GM18505 (cell line): ENCODE results near the gene OR4D1.
"Not testable (repeated sequence)": the region's sequence is repeated elsewhere in the genome, so short reads cannot be mapped to it uniquely, and the experiment has no call there.

Experiments
- ATAC-seq: cut with Tn5 transposase; IDR thresholded peaks from one replicate; pipeline ENCODE4 v1.9.1; 2021; ENCODE audit not compliant: unreplicated experiment
- POLR2A ChIP-seq: IDR thresholded peaks from 4 replicates; pipeline ENCODE4 v1.6.1; 2011; ENCODE audit warnings: borderline replicate concordance; ENCODE audit not compliant: insufficient read depth, insufficient read length; ENCODE audit errors: extremely low read depth

OR4D1 gene

DNA sequence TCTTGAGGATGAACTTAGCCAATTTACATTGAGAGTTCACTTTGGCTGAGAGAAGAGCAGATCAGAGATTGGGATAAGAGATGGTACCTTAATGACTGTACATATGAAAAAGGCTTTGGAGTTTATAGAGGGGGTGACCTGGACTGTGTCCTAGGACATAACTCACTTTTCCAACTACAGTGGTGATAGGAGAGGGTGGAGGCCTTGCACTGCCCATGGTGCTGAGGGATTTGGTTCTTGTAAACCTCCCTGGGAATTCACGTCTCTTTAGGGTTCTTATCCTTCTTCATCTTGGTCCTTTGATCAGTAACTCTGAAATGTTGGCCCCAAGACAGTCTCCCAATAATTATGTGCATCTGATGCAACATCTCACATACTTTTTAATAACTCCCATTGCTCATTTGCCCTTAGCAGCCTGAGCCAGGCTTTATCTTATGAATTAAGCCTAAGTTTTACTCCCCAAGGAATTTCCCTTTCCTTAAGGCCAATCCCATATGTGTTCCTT, at the start of gene OR4D1:
OR4D1 (plus strand) TSS at position 455 of the 505 bp plus-strand sequence. CDS start 6,770 bp downstream, outside the sequence.
- no peak for TF ChIP-seq POLR2A
- no peak for ATAC-seq

DNA sequence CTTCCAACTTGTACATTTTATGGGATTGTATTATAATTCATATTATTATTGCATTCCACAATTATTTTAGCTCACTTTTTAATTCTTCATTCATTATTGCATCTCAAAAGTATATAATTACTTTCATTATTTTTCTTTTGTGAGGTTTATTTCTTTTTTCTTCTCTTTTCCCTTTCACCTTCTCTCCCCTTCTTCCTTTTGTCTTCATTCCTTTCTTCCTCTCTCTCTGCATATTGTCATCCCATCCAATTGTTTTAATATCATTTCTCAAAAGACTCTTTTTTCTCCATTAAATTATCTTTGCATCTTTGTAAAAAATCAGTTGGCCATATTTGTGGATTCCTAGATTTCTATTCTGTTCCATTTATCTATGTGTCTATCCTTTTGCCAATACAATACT, 47.7 kb upstream of the OR4D1 start:
- no peak for TF ChIP-seq POLR2A

DNA sequence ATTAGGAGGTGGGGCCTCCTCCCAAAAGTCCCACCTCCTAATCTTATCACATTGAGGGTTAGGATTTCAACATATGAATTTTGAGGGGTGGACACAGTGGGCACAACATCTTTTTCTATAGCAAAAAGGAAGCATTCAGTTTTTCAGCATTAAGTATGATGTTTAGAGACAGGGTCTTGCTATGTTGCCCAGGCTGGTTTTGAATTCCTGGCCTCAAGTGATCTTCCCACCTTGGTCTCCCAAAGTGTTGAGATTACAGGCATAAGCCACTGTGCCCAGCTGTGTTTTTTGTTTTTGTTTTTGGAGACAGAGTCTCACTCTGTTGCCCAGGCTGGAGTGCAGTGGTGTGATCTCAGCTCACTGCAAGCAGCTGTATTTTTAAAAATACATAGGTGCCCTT, 46.3 kb upstream of the OR4D1 start:
- not testable (repeated sequence) for ATAC-seq

More for the DNA sequence above, 47.7 kb upstream of the OR4D1 start:
- no peak for ATAC-seq

DNA sequence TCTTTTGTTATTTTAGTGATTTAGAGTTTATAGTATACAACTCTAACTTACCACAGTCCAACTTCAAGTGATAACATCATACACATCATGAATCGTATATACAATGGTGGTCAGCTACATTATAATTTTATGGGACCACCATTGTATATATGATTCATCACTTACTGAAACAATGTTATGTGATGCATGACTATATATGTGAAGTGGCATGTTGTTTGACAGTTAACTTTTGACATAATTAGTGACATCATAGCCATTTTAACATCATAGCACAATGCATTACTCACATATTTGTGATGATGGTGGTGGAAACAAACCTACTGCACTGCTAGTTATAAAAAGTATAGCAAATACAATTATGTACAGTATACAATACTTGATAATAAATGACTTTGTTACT, 43.1 kb upstream of the OR4D1 start:
- TF ChIP-seq POLR2A: no peak
- no peak for ATAC-seq

DNA sequence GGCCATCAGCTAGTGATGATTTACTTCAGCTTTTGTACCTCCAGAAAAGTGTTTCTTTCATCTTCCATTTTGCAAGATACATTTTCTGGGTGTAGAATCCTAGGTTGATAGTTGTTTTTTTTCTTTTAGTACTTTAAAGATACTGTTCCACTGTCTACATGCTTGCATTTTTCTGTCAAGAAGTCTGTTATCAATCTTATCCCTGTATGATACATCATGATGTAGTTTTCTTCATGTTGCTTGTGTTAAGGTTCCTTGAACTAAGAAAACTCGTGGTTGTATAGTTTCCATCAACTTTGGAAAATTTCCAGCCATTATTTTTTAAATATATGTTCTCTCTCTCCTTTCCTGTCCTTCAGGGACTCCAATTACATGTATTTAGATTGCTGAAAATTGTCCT, 40.9 kb upstream of the OR4D1 start:
- no peak for TF ChIP-seq POLR2A
- no peak for ATAC-seq

DNA sequence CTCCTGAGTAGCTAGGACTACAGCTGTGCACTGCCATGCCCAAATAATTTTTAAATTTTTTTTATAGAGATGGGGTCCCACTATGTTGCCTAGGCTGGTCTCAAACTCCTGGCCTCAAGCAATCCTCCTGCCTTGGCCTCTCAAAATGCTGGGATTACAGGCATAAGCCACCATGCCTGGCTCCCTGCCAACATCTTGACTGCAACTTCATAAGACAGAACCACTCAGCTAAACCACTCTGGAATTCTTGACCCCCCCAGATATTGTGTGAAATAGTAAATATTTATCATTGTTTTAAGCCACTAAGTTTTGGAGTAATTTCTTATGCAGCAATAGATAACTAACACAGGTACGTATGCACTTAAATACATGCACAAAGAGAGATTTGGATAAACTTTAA, 39.0 kb upstream of the OR4D1 start:
- no peak for TF ChIP-seq POLR2A
- ATAC-seq: no peak

DNA sequence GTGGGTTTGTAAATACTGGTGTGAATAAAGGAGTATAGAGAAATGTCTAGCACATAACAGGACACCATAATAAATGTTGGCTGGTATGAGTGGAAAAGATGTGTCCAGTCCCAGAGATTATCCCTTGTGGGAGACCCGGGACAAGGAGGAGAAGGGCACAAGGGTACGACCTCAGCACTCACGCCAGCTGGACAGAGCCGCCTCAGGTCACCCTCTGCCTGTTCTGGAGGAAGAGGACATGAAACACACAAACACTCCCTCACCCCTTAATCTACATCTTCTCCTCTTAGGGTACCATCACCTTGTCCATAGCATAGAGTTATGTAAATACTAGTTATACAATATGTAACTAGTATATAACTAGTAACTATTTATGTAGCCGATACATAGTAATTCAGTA, 38.2 kb upstream of the OR4D1 start:
- no peak for TF ChIP-seq POLR2A
- no peak for ATAC-seq

DNA sequence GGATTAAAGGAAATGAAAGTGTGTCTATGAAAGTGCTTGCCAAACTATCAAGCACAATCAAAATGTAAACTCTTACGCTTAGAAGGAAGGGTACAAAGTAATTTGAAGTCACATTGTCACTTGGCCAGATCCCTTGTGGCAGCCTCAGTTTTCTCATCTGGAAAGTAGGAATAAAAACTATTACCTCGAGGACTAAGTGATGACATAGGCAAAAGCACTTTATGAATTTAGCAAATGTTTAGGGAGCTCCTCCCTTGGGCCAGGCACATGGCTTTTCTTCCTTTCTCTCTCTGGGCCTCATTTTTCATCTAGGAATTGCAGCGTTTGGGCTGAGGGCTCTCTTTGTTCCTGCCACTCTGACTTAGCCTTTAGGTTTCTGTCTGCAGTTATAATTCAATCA, 36.5 kb upstream of the OR4D1 start:
- no peak for TF ChIP-seq POLR2A
- ATAC-seq: no peak

DNA sequence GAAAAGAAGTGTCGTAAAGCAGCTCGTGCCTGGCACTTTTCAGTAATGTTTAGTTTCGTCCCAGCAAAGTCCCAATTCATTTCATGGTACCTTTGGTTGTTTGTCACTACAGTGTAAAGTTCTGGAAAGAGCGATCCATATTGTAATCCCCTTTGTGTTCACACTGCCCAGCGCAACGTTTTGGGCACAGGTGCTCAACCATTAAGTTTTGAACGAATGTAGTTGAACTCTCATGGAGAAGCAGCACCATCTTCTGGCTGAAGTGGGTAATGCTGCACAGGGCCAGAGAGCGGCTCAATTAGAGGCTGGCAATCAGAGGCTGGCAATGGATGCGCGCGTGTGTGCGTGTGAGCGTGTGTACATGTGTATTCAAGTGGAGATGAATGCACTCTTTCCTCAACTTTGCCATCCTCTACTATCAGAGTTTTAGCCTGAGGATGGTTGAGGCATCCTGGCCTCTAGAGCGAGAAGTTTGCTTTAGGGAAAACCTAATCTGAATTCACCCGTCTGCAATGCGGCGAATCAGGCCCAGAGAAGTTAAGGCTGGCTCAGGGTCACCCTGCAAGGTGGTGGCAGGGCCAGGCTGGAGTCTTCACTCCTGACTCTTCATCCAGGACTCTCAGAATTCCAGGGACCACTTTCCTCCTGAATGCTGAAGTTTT, 35.1 kb upstream of the OR4D1 start:
- ATAC-seq: no peak
- TF ChIP-seq POLR2A: no peak

DNA sequence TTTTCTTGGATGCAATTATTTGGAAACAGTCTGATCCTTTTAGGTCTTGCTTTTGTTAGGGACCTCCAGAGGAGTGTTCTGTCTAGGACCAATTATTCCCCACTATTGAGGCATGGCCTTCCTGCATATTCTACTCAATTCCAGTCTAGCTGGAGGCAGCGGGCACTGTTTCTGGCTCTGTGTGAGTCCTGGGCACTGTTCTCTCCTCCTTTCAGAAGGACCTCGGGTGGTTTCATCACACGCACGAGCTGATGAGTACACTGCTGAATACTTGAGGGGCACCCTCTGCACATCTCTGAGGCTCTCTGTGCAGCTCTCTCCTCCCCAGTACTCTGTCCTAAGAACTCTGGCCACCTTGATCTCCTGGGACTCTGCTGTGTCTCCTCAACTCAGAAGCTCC, 34.2 kb upstream of the OR4D1 start:
- no peak for TF ChIP-seq POLR2A
- no peak for ATAC-seq

DNA sequence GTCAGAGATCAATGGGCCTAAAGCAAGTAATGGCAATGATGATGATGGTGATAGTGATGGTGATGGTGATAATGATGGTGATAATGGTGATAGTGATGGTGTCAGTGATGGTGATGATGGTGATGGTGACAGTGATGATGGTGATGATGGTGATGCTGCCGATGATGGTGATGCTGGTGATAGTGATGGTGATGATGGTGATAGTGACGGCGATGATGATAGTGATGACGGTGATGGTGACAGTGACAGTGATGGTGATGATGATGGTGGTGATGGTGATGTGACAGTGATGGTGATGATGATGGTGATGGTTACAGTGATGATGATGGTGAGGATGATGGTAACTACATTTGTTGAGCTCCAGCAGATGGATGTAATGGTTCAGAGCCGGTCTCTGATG, 30.8 kb upstream of the OR4D1 start:
- no peak for TF ChIP-seq POLR2A
- ATAC-seq: no peak

DNA sequence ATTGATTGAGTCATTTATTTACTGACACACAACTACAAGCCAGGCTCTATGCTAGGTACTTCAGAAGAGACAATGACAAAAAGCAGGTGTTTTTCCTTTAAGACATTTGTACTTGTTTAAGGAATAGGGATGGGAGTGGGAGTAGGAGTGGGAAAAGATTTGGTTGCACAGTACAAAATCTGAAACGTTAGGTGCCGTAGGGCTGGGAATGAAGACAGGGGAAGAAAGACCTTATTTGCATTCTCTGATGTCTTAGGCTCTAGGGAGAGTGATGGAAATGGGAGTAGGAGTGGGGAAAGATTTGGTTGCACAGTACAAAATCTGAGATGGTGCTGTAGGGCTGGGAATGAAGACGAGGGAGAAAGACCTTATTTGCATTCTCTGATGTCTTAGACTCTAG, 28.7 kb upstream of the OR4D1 start:
- no peak for ATAC-seq
- TF ChIP-seq POLR2A: no peak

DNA sequence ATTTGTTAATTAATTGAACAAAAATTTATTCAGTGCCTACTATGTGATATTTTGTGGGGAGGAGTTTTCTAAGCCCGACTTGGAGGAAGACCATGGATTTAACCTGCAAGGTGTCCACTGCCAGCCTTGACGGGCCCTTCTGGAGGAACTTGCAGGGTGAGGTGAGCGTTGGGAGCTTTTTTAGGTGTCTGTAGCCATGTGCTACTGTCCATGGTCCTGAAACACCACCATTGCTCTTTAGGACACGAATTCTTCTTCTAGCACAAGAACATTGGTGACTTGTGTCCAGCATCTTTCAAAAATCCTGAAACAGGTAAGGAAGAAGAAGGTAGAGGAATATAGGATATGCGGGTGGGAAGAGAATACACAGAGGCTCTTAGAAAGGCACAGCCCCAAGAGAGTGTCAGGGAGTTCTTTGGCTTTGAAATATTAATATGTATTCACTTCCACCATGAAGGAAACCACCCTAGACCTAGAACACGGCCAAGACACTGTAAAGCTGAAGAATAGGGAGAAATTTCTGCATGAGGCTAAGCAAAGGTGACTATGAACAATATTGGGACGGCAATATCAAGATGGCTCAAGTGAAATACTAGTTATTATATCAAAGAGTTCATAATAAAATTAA, 27.9 kb upstream of the OR4D1 start:
- no peak for ATAC-seq
- no peak for TF ChIP-seq POLR2A

DNA sequence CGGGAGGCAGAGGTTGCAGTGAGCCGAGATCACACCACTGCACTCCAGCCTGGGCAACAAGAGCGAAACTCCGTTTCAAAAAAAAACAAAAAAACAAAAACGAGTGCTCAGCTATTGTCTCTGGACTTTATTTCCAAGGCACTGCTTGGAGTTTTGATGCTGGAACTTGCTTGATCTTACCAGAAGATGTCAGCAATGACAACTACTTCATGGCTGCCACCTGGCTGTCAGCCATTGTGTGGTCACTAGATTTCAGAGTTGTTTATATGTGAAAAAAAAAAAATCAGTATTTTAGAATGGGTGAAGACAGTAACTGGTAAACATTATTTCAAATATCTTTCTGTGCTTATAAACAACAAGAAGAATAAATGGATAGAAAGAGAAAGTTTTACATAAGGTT, 26.3 kb upstream of the OR4D1 start:
- no peak for TF ChIP-seq POLR2A
- ATAC-seq: no peak
